Activated gamma-delta T cell treated with anti-CD3 and anti-CD28 coated beads, Interleukin-2, amount 50 U/mL, for 16 hours (primary cell): ENCODE results near the gene PNPLA6.
"Not testable (repeated sequence)": the region's sequence is repeated elsewhere in the genome, so short reads cannot be mapped to it uniquely, and the experiment has no call there.

Experiments
- DNase-seq: peaks from one replicate; pipeline ENCODE4 v3.0.0-alpha.2; 2020; ENCODE audit warnings: low read depth

The PNPLA6 gene

GRCh38 chr19:7556696-7557315, 21.3 kb downstream of the PNPLA6 start:
- no peak for DNase-seq

DNA sequence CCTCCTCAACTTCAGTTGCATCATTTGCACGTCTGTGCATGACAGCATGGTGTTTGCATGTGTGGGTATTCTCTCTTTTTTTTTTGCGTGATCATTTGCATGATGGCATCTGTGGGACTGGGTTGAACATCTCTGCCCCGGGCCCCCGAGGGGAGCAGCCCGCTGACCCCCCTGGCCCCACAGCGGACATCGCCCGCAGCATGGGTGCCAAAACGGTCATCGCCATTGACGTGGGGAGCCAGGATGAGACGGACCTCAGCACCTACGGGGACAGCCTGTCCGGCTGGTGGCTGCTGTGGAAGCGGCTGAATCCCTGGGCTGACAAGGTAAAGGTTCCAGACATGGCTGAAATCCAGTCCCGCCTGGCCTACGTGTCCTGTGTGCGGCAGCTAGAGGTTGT, 23.1 kb downstream of the PNPLA6 start:
- no peak for DNase-seq

DNA sequence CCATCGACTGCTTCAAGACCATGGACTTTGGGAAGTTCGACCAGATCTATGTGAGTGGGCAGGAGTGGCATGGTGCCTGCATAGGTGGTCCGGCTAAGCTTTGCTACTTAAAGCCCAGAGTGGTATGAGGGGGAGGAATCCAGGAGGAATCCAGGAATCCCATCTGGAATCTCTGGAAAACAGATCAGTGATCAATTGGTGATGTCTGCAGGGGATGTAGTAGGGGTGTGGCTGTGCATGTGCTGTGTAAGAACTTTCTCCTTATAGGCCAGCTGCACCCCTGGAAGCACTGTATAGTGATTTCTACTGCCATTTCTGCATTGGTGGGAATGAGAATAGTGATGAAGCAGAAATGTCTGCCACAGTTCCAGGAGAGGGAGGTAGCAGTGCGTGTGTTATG, 23.6 kb downstream of the PNPLA6 start:
- no peak for DNase-seq

DNA sequence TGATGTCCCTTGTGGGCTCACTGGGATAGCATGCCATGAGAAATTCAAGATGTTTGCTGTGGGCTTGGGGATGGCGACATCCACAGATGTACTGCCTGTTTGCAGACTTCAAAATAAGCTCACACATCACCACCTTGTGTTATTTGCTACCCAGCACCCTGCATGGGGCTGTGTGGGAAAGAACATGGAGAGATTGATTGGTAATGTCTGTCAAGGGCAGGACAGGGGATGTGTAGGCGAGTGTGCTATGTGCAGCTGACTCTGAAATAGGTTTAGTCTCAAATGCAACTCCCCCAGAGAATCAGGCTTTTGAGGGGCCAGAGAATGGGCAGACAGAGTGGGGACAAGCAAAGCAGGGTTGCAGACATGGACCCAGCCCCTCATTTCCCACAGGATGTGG, 24.7 kb downstream of the PNPLA6 start:
- DNase-seq: no peak

GRCh38 chr19:7561325-7561724, 25.8 kb downstream of the PNPLA6 start:
- DNase-seq: no peak

DNA sequence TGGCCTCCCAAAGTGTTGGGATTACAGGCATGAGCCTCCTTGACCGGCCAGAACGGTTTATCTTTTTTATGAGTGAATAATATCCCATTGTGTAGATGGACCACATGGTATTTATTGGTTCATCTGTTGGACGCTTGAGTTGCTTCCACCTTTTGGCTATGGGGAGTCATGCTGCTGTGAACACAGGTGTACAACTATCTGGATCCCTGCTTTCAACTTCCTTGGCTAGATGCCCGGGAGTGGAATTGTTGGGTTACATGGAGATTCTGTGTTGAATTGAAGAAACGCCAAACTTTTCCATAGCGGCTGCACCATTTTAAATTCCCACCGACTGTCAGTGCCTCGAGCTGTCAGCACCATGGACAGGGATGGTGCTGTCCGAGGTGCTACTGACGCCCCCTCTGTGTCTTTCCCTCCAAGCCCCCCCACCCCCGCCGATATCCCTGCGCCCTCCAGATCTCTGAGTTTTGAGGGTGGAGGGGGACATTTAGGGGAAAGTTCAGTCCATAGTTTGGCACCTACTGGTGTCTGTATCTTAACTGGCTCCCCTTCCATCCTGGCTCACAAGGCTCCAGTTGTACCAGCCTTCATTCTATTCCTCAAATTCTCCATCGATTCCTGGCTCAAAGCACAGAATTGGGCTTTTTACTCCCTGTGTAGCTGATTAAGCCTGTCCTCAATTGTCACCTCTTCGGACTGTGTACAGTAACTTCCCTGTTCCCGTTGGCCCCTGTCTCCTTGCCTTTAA, 27.3 kb downstream of the PNPLA6 start:
- no peak for DNase-seq

GRCh38 chr19:7564866-7565265, 29.3 kb downstream of the PNPLA6 start:
- DNase-seq: no peak

DNA sequence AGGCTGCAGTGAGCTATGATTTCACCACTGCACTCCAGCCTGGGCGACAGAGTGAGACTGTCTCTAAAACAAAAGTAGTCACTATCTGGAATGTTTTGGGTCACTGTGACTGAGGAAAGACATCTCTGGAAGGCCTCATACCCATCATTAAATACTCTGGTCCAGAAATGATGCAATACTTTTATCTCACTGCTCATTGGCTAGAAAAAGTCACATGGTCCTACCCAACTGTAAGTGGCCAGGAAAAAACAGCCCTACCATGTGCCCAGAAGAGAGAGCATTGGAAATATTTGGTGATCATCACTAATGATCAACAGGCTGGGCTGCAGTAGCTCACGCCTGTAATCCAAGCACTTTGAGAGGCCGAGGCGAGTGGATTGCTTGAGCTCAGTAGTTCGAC, 29.8 kb downstream of the PNPLA6 start:
- DNase-seq: no peak

GRCh38 chr19:7570761-7571160, 35.2 kb downstream of the PNPLA6 start:
- DNase-seq: no peak

GRCh38 chr19:7575434-7576040, 40.0 kb downstream of the PNPLA6 start:
- no peak for DNase-seq

DNA sequence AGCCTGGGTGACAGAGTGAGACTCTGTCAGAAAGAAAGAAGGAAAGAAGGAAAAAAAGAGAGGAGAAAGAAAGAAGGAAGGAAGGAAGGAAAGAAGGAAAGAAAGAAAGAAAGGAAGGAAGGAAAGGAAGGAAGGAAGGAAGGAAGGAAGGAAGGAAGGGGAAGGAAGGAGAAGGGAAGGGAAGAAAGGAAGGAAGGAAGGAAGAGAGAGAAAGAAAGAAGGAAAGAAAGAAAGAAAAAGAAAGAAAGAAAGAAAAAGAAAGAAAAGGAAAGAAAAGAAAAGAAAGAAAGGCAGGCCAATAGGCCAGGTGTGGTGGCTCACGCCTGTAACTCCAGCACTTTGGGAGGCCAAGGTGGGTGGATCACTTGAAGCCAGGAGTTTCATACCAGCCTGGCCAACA, 41.9 kb downstream of the PNPLA6 start:
- not testable (repeated sequence) for DNase-seq

GRCh38 chr19:7578127-7578526, 42.6 kb downstream of the PNPLA6 start:
- no peak for DNase-seq

- DNase-seq: no peak
Observed at GRCh38 chr19:7579182-7579581, 43.7 kb downstream of the PNPLA6 start.

DNA sequence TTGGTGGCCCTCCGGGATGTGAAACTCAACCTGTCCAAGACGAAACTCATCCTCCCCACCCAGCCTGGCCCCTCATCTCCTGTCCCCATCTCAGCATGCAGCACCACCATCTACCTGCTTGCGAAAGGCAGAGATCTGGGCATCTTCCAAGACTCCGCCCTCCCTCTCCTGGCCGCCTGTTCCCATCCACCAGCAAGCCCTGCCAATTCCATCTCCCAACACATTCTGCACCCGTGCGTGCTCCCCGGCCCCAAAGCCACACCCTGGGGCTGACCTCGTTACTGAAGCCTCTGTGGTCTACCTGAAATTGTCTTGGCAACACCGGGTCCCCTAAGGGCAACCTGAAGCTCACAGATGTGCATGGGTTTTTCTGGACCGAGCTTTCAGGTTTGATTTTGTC, 46.9 kb downstream of the PNPLA6 start:
- DNase-seq: no peak

- DNase-seq: no peak
Observed at GRCh38 chr19:7589822-7590221, 54.3 kb downstream of the PNPLA6 start.

- no peak for DNase-seq
Observed at GRCh38 chr19:7590256-7590655, 54.7 kb downstream of the PNPLA6 start.

GRCh38 chr19:7595466-7596133, 60.1 kb downstream of the PNPLA6 start, which contains the start of gene CAMSAP3:
Gene CAMSAP3, plus strand, starts transcription at chr19:7595863. Its CDS starts 140 bp downstream, at chr19:7596003.
- no peak for DNase-seq

- no peak for DNase-seq
Observed at GRCh38 chr19:7596211-7596937, 60.9 kb downstream of the PNPLA6 start.

GRCh38 chr19:7597689-7598088, 62.2 kb downstream of the PNPLA6 start:
- no peak for DNase-seq

DNA sequence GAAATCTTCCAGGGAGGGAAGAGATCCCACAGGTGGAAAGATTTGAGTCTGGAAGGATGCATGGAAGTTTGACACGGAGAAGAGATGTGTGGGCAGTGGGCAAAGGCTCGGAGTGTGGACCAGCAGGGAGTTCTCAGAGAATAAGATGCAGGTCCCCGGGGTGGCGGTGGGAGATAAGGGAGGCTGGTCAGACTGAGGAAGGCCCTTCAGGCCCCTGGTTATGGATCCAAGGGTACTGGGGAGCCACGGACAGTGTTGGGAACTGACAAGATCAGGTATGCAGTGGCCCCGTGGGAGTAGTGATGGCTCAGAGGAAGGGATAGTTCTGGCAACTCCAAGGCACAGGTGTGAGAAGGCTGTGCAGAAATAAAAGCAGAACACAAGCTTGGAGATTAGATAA, 62.7 kb downstream of the PNPLA6 start:
- DNase-seq: no peak

DNA sequence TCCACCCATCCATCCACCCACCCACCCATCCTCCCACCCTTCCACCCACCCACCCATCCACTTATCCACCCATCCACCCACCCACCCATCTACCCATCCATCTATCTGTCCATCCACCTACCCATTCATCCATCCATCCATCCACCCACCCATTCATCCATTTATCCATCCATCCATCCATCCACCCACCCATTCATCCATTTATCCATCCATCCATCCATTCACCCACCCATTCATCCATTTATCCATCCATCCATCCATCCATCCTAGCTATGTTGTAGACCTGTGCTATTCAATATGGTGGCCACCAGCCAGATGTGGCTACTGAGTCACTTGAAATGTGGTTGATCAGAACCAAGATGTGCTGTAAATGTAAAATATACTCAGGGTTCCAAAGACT, 65.2 kb downstream of the PNPLA6 start:
- no peak for DNase-seq

GRCh38 chr19:7602240-7602934, 66.9 kb downstream of the PNPLA6 start:
- DNase-seq: no peak
